Neuronal stem cell (in vitro differentiated cells): ENCODE measurements around the gene VTCN1.

Experiments
- DNase-seq: peaks from one replicate; pipeline ENCODE4 v3.0.0-alpha.2; 2013; ENCODE audit warnings: low spot score
- H2AFZ ChIP-seq: one replicate; pipeline ENCODE4 v1.6.1; 2013; ENCODE audit warnings: mild to moderate bottlenecking, low read length, inconsistent platforms
- H2AK5ac ChIP-seq: 2 replicates; pipeline ENCODE4 v1.6.1; 2013; ENCODE audit warnings: low read depth, mild to moderate bottlenecking, inconsistent platforms, low read length, moderate library complexity, mixed read lengths
- H2BK120ac ChIP-seq: 2 replicates; pipeline ENCODE4 v1.6.1; 2013; ENCODE audit warnings: low read depth, mild to moderate bottlenecking, inconsistent platforms, low read length, moderate library complexity, mixed read lengths
- H2BK12ac ChIP-seq: one replicate; pipeline ENCODE4 v1.6.1; 2013; ENCODE audit warnings: low read length, inconsistent platforms
- H2BK15ac ChIP-seq: 2 replicates; pipeline ENCODE4 v1.6.1; 2013; ENCODE audit warnings: mild to moderate bottlenecking, low read length, inconsistent platforms, mixed read lengths
- H2BK5ac ChIP-seq: one replicate; pipeline ENCODE4 v1.6.1; 2013; ENCODE audit warnings: inconsistent platforms, mild to moderate bottlenecking, low read length, moderate library complexity
- H3K14ac ChIP-seq: one replicate; pipeline ENCODE4 v1.6.1; 2013; ENCODE audit warnings: low read length, inconsistent platforms
- H3K18ac ChIP-seq: 2 replicates; pipeline ENCODE4 v1.6.1; 2013; ENCODE audit warnings: low read length, inconsistent platforms
- H3K23ac ChIP-seq: 2 replicates; pipeline ENCODE4 v1.6.1; 2013; ENCODE audit warnings: low read depth, mild to moderate bottlenecking, mixed read lengths, low read length, inconsistent platforms; ENCODE audit not compliant: poor library complexity
- H3K27ac ChIP-seq: replicated peaks from 3 replicates; pipeline ENCODE4 v1.5.1; 2013; ENCODE audit warnings: low read length, inconsistent platforms
- H3K27me3 ChIP-seq, 3 experiments: 2 replicates each; pipeline ENCODE4 v1.6.1; 2013; ENCODE audit warnings: low read length in 3 of 3, mild to moderate bottlenecking in 2 of 3, inconsistent platforms in 1 of 3, low read depth in 1 of 3, mixed read lengths in 1 of 3, moderate library complexity in 1 of 3; ENCODE audit not compliant: control insufficient read depth in 3 of 3, insufficient read depth in 3 of 3
- H3K36me3 ChIP-seq, 2 donors: replicated peaks in 1 of 2; 2 replicates each; pipeline ENCODE4 v1.6.1; 2013; ENCODE audit warnings: low read length in 2 of 2; ENCODE audit not compliant: control insufficient read depth in 2 of 2, insufficient read depth in 2 of 2
- H3K4ac ChIP-seq: 2 replicates; pipeline ENCODE4 v1.6.1; 2013; ENCODE audit warnings: inconsistent platforms, mild to moderate bottlenecking, low read length, moderate library complexity
- H3K4me1 ChIP-seq, 2 donors: 1 replicate in 1 of 2; 2 replicates in 1 of 2; pipeline ENCODE4 v1.6.1; 2013; ENCODE audit warnings: low read length in 2 of 2, low read depth in 1 of 2; ENCODE audit not compliant: control insufficient read depth in 2 of 2, insufficient read depth in 1 of 2
- H3K4me2 ChIP-seq: one replicate; pipeline ENCODE4 v1.6.1; 2013; ENCODE audit warnings: mild to moderate bottlenecking, low read length, inconsistent platforms; ENCODE audit not compliant: insufficient read depth, poor library complexity, severe bottlenecking
- H3K4me3 ChIP-seq, 2 donors: 2 replicates each; pipeline ENCODE4 v1.5.1; 2013; ENCODE audit warnings: low read length in 2 of 2, mild to moderate bottlenecking in 2 of 2, inconsistent platforms in 1 of 2, moderate library complexity in 1 of 2
- H3K79me1 ChIP-seq: one replicate; pipeline ENCODE4 v1.6.1; 2013; ENCODE audit warnings: low read depth, mild to moderate bottlenecking, inconsistent platforms, low read length, moderate library complexity
- H3K9ac ChIP-seq: one replicate; pipeline ENCODE4 v1.6.1; 2013; ENCODE audit warnings: mild to moderate bottlenecking, low read depth, low read length, inconsistent platforms; ENCODE audit not compliant: poor library complexity
- H3K9me3 ChIP-seq, 2 donors: replicated peaks in 1 of 2; 2 replicates each; pipeline versions ENCODE3 to v1.6.1; 2013; ENCODE audit warnings: low read length in 2 of 2, mild to moderate bottlenecking in 2 of 2, inconsistent platforms in 1 of 2, low read depth in 1 of 2, mixed read lengths in 1 of 2, moderate library complexity in 1 of 2; ENCODE audit not compliant: control insufficient read depth in 2 of 2, insufficient read depth in 1 of 2
- H4K8ac ChIP-seq: one replicate; pipeline ENCODE4 v1.6.1; 2013; ENCODE audit warnings: low read depth, mild to moderate bottlenecking, inconsistent platforms, low read length, moderate library complexity
- H4K91ac ChIP-seq: one replicate; pipeline ENCODE4 v1.6.1; 2013; ENCODE audit warnings: low read length, low read depth, mild to moderate bottlenecking, inconsistent platforms; ENCODE audit not compliant: poor library complexity
- WGBS, 2 donors: extraction: QIAGEN DNeasy Blood & Tissue Kit; methylation state at CpG; one replicate each; pipeline ENCODE4 v1.1.7; 2013; ENCODE audit warnings: missing lambda C conversion rate in 2 of 2, mixed read lengths in 1 of 2; ENCODE audit not compliant: insufficient read length in 2 of 2, insufficient replicate concordance in 1 of 2; ENCODE audit errors: extremely low coverage in 2 of 2; 5-methylcytosine and 5-hydroxymethylcytosine counted together

Gene VTCN1

DNA sequence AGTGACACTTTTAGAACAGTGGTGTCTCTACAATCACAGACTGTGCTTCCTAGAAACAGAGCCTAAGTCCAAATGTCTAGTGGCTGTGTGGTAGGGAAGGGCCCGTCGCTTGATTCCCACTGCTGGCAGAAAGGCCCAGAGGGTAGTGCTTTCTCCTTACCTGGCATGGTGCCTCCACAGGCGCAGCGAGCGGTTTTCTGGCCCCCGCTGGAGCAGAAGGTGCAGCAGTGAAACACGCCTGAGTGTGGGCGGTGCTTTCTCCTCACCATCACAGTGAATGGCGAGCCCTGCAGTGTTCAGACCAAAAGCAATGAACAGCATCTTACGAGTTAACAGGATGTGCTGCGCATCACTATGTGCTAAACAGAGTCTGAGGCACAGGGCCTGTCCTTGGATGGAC, 97.5 kb downstream of the VTCN1 start:
- Histone ChIP-seq H2BK120ac (no peak overlapping the region), H3K4me1 (peaks cover 2 to 7% of the 10 kb centered on the region in 2 donors), H3K27ac (no peak overlapping the region), H3K4ac (no peak overlapping the region), H2AK5ac (no peak overlapping the region), H2BK12ac (no peak overlapping the region), H4K91ac (no peak overlapping the region), H3K36me3 (peaks cover 32 to 93% of the 10 kb centered on the region in 2 donors), H3K14ac (no peak overlapping the region), H3K4me2 (no peak overlapping the region), H3K23ac (no peak overlapping the region), H2BK15ac (no peak overlapping the region), H3K79me1 (no peaks in the 10 kb centered on the region), H4K8ac (no peak overlapping the region), H2BK5ac (no peak overlapping the region), H3K9me3 (no peaks in the 10 kb centered on the region), H3K4me3 (peak overlapping the region in 1 of 2 donors; percentile 12), H3K9ac (no peak overlapping the region), H2AFZ (no peak overlapping the region), H3K27me3 (no peaks in the 10 kb centered on the region), H3K18ac (no peak overlapping the region)
- no CpG with 5 or more reads among the region's 11 CpGs for WGBS, 2 donors
- no peak for DNase-seq

DNA sequence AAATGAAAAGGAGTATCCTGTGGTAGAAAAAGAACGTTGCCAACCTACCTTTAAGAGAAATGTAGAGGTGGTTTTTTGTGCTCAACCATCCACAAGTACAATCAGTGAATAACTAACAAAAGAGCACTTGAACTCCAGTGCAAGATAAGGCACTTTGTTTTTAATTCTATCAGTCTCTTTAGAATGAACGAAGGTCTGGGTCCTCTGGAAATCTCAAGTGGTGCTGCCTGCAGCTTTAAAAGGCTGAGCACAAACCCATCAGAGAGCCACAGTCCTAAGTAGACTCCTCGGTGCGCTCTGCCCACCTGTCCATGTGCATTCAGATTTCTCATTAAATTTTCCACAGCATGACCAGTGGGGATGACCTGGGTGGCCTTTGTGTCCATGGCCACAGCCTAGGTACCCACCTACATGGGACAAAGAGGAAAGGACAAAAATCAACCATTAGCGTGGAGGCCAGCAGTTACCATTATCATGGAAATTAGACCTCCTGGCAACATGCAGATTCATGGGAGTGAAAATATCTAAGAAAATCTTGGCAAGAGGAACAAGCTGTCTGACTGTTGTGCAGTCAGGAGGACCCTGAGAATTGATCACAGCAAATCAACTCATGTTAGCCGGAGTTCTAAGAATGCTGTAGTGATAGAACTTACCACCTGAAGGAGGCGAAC, 98.5 kb downstream of the VTCN1 start:
- DNase-seq: no peak
- Histone ChIP-seq H3K79me1 (no peaks in the 10 kb centered on the region), H2BK12ac (no peak overlapping the region), H3K4ac (no peak overlapping the region), H4K91ac (no peak overlapping the region), H3K14ac (no peak overlapping the region), H3K4me3 (no peak overlapping the region), H3K4me2 (no peak overlapping the region), H3K9ac (no peak overlapping the region), H4K8ac (no peak overlapping the region), H2BK120ac (no peak overlapping the region), H3K36me3 (peaks cover 28 to 93% of the 10 kb centered on the region in 2 donors), H3K4me1 (peaks cover 0 to 7% of the 10 kb centered on the region in 2 donors), H3K27me3 (no peaks in the 10 kb centered on the region), H3K9me3 (no peaks in the 10 kb centered on the region), H2BK5ac (no peak overlapping the region), H2BK15ac (no peak overlapping the region), H3K18ac (no peak overlapping the region), H2AK5ac (no peak overlapping the region), H3K27ac (no peak overlapping the region), H3K23ac (no peak overlapping the region), H2AFZ (no peak overlapping the region)
- no CpG with 5 or more reads among the region's 7 CpGs for whole genome bisulfite sequencing, 2 donors

DNA sequence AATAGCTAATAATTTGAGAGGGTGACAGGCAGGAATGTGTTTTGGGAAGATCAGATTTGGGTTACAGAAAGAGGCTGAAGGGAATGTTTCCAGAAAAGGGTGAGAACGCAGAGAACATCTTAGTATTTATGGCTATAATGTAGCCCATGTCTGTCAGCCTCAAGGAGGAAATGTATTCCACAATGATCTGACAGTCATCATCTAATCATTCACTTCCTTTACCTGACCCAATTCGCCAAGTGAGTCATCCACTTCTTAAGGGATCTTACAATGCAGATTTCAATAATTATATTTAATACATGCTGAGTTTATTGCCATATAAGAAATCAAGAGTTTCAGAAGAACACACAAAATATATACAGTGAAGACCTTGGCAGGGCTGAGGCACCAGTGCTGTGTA, 100.0 kb downstream of the VTCN1 start:
- Histone ChIP-seq H4K8ac (no peak overlapping the region), H3K27ac (no peak overlapping the region), H3K9me3 (no peaks in the 10 kb centered on the region), H3K4ac (no peak overlapping the region), H3K4me2 (no peak overlapping the region), H2BK120ac (no peak overlapping the region), H3K36me3 (peaks cover 29 to 93% of the 10 kb centered on the region in 2 donors), H3K18ac (no peak overlapping the region), H3K4me3 (no peak overlapping the region), H4K91ac (no peak overlapping the region), H2BK15ac (no peak overlapping the region), H2AFZ (no peak overlapping the region), H3K79me1 (no peaks in the 10 kb centered on the region), H3K9ac (no peak overlapping the region), H3K23ac (no peak overlapping the region), H3K27me3 (no peaks in the 10 kb centered on the region), H2BK12ac (no peak overlapping the region), H3K14ac (no peak overlapping the region), H2BK5ac (no peak overlapping the region), H2AK5ac (no peak overlapping the region), H3K4me1 (peaks cover 0 to 7% of the 10 kb centered on the region in 2 donors)
- no CpG with 5 or more reads among the region's 2 CpGs for WGBS, 2 donors
- no peak for DNase-seq

- Histone ChIP-seq H3K36me3 (peaks cover 19 to 91% of the 10 kb centered on the region in 2 donors), H3K4me2 (no peak overlapping the region), H3K18ac (no peak overlapping the region), H3K9ac (no peak overlapping the region), H3K4me3 (no peak overlapping the region), H3K23ac (no peak overlapping the region), H2AK5ac (no peak overlapping the region), H3K27ac (no peak overlapping the region), H2BK120ac (no peak overlapping the region), H2AFZ (no peak overlapping the region), H3K79me1 (no peaks in the 10 kb centered on the region), H4K8ac (no peak overlapping the region), H2BK5ac (no peak overlapping the region), H3K9me3 (no peaks in the 10 kb centered on the region), H3K14ac (no peak overlapping the region), H2BK12ac (no peak overlapping the region), H3K4ac (no peak overlapping the region), H3K4me1 (peaks cover 0 to 2% of the 10 kb centered on the region in 2 donors), H2BK15ac (no peak overlapping the region), H4K91ac (no peak overlapping the region), H3K27me3 (no peaks in the 10 kb centered on the region)
- no CpG with 5 or more reads among the region's 2 CpGs for WGBS, 2 donors
- DNase-seq: no peak
These were observed 103.4 kb downstream of the VTCN1 start for GRCh38 chr1:117107364-117107763.
